Skeletal muscle satellite cell (primary cell): ENCODE results near the gene SEL1L.

ENCODE experiments used
- H3K27me3 ChIP-seq: 2 replicates; pipeline ENCODE4 v1.7.0; 2013; ENCODE audit warnings: low read length; ENCODE audit not compliant: control insufficient read depth, insufficient read depth
- H3K36me3 ChIP-seq: 2 replicates; pipeline ENCODE4 v1.7.0; 2013; ENCODE audit warnings: mild to moderate bottlenecking, control low read depth, low read length; ENCODE audit not compliant: insufficient read depth
- H3K4me1 ChIP-seq: 2 replicates; pipeline ENCODE4 v1.7.0; 2013; ENCODE audit warnings: low read length; ENCODE audit not compliant: control insufficient read depth, insufficient read depth
- H3K4me2 ChIP-seq: 2 replicates; pipeline ENCODE4 v1.7.0; 2013; ENCODE audit warnings: mild to moderate bottlenecking, low read length
- H3K4me3 ChIP-seq: 2 replicates; pipeline ENCODE4 v1.7.0; 2013; ENCODE audit warnings: low read length
- H3K9ac ChIP-seq: 2 replicates; pipeline ENCODE4 v1.7.0; 2013; ENCODE audit warnings: mild to moderate bottlenecking, low read depth, low read length, moderate library complexity
- H3K9me3 ChIP-seq: replicated peaks from 2 replicates; pipeline ENCODE4 v1.7.0; 2013; ENCODE audit warnings: mild to moderate bottlenecking, control low read depth, low read length

Gene SEL1L

DNA sequence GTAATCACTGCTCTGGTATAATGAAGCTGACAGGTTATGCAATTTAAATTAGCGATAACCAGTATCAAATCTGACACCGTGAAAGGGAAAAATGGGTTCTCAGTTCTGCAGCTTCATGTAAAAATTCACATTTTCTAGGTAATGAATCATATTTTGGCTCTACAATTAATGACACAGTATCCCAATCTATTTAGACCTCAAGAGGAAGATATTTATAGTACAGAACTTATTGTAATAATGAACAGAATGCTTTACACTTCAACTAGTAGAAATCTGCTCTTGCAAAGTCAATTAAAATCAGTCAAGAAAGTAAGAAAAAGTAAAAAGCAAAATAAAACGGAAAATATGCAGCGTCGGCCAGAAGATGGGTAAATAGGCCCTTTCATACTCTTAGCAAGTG is 24.3 kb downstream of the SEL1L start:
- Histone ChIP-seq H3K36me3 (peaks cover 22% of the 10 kb centered on the region), H3K4me1 (peaks cover 9% of the 10 kb centered on the region)

DNA sequence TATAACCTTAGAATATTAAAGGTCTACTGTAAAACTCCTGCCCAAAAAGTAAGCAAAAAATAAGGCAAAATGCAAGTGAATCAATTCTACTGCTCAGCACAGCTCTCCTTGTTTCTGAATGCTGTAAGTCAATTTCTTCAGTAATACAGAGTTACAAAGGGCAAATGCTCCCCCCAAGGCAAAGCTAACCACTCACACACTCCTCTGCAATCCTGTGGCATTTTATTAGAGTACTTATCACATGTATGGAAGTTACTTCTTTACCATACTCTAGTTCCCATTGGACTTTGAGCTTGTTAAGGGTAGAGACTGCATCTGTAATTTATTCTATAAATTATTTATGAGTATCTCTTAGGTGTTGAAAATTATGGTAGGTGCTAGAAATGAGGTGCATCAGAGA is 27.2 kb downstream of the SEL1L start:
- no peak overlapping the region for H3K9ac ChIP-seq
- peaks cover 47% of the 10 kb centered on the region for H3K36me3 ChIP-seq
- no peaks in the 10 kb centered on the region for H3K27me3 ChIP-seq
- H3K4me1 ChIP-seq: peaks cover 9% of the 10 kb centered on the region
- H3K4me2 ChIP-seq: no peak overlapping the region
- no peak overlapping the region for H3K4me3 ChIP-seq
- H3K9me3 ChIP-seq: no peaks in the 10 kb centered on the region

More for the DNA sequence above, 24.3 kb downstream of the SEL1L start:
- Histone ChIP-seq H3K4me2 (peak overlapping the region; percentile 34), H3K27me3 (no peaks in the 10 kb centered on the region), H3K9ac (no peak overlapping the region), H3K4me3 (no peak overlapping the region), H3K9me3 (no peaks in the 10 kb centered on the region)

DNA sequence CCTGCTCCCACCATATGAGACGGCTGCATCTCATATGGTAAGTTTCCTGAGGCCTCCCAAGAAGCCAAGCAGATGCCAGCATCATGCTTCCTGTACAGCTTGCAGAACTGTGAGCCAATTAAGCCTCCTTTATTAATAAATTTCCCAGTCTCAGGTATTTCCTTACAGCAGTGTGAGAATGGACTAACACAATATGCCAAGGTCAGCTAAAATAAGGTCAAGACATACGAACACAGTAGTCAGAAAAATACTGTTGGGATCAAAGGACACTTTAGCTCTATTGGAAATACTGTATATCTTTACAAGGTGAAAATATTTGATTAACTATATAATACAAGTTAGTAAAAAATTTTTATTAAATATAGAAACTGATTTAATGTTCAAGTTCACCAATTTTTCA is 28.8 kb downstream of the SEL1L start:
- H3K9me3 ChIP-seq: no peaks in the 10 kb centered on the region
- H3K27me3 ChIP-seq: no peaks in the 10 kb centered on the region
- no peak overlapping the region for H3K9ac ChIP-seq
- H3K4me3 ChIP-seq: no peak overlapping the region
- H3K4me1 ChIP-seq: peaks cover 6% of the 10 kb centered on the region
- no peak overlapping the region for H3K4me2 ChIP-seq
- peaks cover 61% of the 10 kb centered on the region for H3K36me3 ChIP-seq

DNA sequence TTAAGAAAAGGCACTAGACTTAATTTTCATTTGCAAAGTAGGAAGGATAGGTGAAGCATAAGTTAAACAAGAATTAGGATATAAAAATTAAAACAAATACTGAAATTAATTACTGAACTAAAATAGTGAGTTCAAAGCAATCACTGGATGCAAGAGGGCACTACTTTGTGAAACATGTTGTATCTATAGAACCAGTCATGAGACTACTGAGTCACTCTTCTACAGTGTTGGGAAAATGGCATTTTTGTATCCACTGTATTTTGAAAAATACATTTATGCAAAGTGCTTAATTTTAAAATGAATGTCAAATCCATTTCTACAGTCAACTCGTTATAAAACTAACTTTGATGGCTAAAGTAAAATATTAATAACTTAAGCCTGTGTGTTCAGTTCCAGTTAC is 47.9 kb downstream of the SEL1L start:
- Histone ChIP-seq H3K4me2 (no peak overlapping the region), H3K9me3 (no peaks in the 10 kb centered on the region), H3K27me3 (no peaks in the 10 kb centered on the region), H3K36me3 (peaks cover 62% of the 10 kb centered on the region), H3K4me1 (no peaks in the 10 kb centered on the region), H3K4me3 (no peak overlapping the region), H3K9ac (no peak overlapping the region)

DNA sequence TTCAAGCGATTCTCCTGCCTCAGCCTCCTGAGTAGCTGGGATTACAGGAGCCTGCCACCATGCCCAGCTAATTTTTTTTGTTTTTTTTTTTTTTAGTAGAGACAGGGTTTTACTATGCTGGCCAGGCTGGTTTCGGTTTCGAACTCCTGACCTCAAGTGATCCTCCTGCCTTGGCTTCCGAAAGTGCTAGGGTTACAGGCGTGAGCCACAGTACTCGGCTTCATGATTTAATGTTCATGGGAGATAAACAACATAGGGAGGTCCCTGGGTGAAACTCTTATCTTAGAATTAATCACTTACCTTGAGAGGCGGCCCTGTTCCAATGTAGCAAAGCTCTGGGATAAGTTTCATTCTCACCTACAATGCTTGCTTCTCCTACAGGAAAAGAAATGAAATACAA is 48.3 kb downstream of the SEL1L start:
- H3K4me3 ChIP-seq: no peak overlapping the region
- H3K4me2 ChIP-seq: no peak overlapping the region
- no peak overlapping the region for H3K9ac ChIP-seq
- peaks cover 66% of the 10 kb centered on the region for H3K36me3 ChIP-seq
- no peaks in the 10 kb centered on the region for H3K9me3 ChIP-seq
- no peaks in the 10 kb centered on the region for H3K27me3 ChIP-seq
- H3K4me1 ChIP-seq: no peaks in the 10 kb centered on the region

DNA sequence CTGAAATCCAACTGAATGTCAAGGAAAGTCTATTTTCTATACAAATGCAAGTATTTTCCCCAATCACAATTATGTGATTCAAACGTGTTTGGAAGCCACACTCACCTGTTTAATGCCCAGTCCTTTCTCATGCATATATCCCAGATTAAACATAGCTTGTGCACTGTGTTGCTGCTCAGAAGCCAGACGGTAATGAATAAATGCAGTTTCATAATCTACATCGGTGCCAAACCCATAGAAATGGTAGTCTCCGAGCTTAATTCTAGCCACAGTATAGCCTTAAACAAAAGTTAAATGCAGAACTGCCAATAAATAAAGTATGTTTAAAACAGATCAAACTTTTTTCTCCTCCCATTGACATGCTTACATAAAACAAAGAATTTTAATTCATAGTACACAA is 49.5 kb downstream of the SEL1L start:
- Histone ChIP-seq H3K4me2 (no peak overlapping the region), H3K4me1 (no peaks in the 10 kb centered on the region), H3K36me3 (peaks cover 67% of the 10 kb centered on the region), H3K9ac (no peak overlapping the region), H3K27me3 (no peaks in the 10 kb centered on the region), H3K9me3 (no peaks in the 10 kb centered on the region), H3K4me3 (no peak overlapping the region)

DNA sequence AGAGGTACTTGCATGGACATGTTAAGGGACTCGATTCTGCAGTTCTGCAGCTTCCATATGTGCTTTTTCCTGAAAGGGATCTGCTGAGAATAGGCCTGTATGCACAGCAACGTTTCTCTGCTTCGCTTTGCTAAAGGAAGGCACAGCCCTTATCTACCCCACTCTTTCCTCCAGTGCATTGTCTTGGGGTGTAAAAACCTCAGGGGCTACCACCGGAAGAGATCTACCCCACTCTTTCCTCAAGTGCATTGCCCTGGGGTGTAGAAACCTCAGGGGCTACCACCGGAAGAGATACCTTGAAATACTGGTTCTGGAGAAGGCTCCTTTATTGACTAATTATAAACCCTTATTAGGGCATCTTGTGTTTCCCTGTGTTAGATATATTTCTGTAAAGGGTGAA is 52.9 kb downstream of the SEL1L start:
- no peak overlapping the region for H3K4me2 ChIP-seq
- no peak overlapping the region for H3K9ac ChIP-seq
- H3K9me3 ChIP-seq: no peaks in the 10 kb centered on the region
- no peaks in the 10 kb centered on the region for H3K27me3 ChIP-seq
- no peaks in the 10 kb centered on the region for H3K4me1 ChIP-seq
- peaks cover 65% of the 10 kb centered on the region for H3K36me3 ChIP-seq
- H3K4me3 ChIP-seq: no peak overlapping the region

DNA sequence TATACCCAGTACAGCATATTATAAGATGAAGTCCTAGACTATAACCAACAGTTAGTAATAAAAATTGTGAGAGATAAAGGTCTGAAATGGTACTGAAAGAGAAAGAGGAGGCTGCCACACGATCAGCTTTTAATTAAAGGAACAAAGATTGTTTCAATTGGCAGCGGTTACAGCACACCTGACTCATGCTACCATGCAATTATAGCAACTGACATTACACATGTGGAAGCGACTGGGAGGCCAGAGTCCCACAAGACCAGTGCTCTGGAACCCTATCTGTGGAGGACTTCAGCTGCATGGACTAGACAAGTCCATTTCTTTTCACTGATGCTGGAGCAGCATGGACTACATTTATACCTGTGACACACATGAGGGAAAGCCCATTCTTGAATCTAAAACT is 55.2 kb downstream of the SEL1L start:
- H3K9ac ChIP-seq: no peak overlapping the region
- H3K4me2 ChIP-seq: no peak overlapping the region
- peaks cover 50% of the 10 kb centered on the region for H3K36me3 ChIP-seq
- no peaks in the 10 kb centered on the region for H3K27me3 ChIP-seq
- H3K9me3 ChIP-seq: no peaks in the 10 kb centered on the region
- H3K4me3 ChIP-seq: no peak overlapping the region
- H3K4me1 ChIP-seq: no peaks in the 10 kb centered on the region

DNA sequence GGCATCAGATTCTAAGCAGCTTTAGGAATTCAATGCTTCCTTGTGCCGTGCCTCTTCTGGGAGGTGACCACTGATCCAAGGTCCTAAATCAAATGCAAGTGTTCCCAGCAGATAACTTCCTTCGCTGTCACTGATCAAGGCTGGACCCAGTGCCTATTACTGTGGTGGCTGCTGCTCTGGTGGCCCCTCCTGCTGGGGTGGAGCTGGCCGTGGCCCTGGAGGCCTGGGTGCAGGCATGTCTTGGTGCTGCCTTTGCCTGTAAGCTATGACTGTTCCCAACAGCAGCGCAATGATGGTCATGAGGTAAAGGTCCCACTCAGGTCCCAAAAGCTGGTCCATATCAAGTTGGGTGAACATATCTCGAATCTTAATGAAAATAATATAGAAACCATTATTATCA is 56.8 kb downstream of the SEL1L start:
- H3K27me3 ChIP-seq: no peaks in the 10 kb centered on the region
- H3K4me2 ChIP-seq: no peak overlapping the region
- no peaks in the 10 kb centered on the region for H3K4me1 ChIP-seq
- no peak overlapping the region for H3K9ac ChIP-seq
- no peaks in the 10 kb centered on the region for H3K9me3 ChIP-seq
- no peak overlapping the region for H3K4me3 ChIP-seq
- H3K36me3 ChIP-seq: peaks cover 53% of the 10 kb centered on the region

DNA sequence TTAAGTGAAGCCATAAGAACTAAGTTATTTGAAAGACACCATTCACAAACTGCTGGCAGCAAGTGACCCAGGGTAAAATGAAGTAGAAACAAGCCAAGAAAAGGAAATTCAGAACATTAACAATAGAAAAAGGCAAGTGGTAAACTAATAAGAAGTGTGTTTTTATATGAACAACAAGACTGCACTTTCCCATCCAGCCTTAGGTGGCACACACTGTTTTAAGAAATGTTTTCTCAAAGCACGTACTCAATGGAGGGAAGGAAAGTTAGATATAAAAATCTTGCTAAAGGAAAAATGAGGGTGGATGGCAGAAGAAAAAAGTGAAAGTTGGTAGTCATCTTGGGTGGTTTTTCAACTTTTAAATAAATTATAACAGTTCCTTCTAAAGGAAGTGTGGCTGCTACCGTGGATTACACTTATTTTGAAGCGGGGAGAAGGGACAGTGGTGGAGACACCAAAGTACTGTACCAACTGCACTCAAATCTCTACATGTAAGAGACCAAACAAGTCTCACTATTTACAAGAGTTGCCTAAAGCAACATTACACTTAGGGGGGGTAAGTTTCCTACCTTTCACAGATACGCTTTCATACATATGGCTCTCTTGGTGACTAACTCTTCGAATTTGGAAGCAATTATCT is 58.8 kb downstream of the SEL1L start:
- Histone ChIP-seq H3K4me2 (no peak overlapping the region), H3K4me3 (no peak overlapping the region), H3K36me3 (peaks cover 44% of the 10 kb centered on the region), H3K4me1 (no peaks in the 10 kb centered on the region), H3K9ac (no peak overlapping the region), H3K27me3 (no peaks in the 10 kb centered on the region), H3K9me3 (no peaks in the 10 kb centered on the region)

GRCh38 chr14:81474148-81474492 is 59.5 kb downstream of the SEL1L start:
- Histone ChIP-seq H3K4me2 (no peak overlapping the region), H3K4me3 (no peak overlapping the region), H3K27me3 (no peaks in the 10 kb centered on the region), H3K36me3 (peaks cover 39% of the 10 kb centered on the region), H3K9ac (no peak overlapping the region), H3K9me3 (no peaks in the 10 kb centered on the region), H3K4me1 (no peaks in the 10 kb centered on the region)

GRCh38 chr14:81473456-81474147 is 60.1 kb downstream of the SEL1L start:
- Histone ChIP-seq H3K9me3 (no peaks in the 10 kb centered on the region), H3K27me3 (no peaks in the 10 kb centered on the region), H3K4me2 (no peak overlapping the region), H3K4me1 (no peaks in the 10 kb centered on the region), H3K36me3 (peaks cover 37% of the 10 kb centered on the region), H3K9ac (no peak overlapping the region), H3K4me3 (no peak overlapping the region)
